ENCODE data around the gene ZFP64.

DNA sequence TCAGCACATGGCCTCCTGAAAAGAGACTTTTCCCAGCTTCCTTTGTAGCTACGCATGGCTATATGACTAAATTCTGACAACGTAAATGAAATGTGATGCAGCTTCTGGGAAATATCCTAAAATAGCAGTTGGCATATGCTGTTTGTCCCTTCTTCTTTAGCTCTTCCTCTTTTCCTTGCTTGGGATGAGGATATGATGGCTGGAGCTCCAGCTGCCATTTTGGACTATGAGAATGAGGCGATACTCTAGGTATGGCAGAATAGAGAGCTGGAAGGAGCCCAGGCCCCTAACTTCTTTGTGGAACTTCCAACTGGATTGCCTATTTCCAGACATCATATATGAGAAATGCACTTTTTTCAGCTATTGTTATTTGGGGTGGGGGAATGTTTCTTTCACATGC, 5.3 kb upstream of the ZFP64 start:
- TF ChIP-seq TP53 (CRISPR knock-in tag; IDR thresholded peaks at IDR 0.05) (no peak), HOXA7 (CRISPR knock-in tag; IDR thresholded peaks at IDR 0.05) (no peak), CEBPB (IDR thresholded peaks at IDR 0.05) (no peak), KDM5A (IDR thresholded peaks at IDR 0.05) (no peak), FOXS1 (CRISPR knock-in tag; IDR thresholded peaks at IDR 0.05) (no peak), FOSL2 (IDR thresholded peaks at IDR 0.05) (no peak), FOSL2 (CRISPR knock-in tag; IDR thresholded peaks at IDR 0.05) (no peak), BHLHE40 (IDR thresholded peaks at IDR 0.05; ENCODE audit: low read depth, low read length) (no peak), JUN (IDR thresholded peaks at IDR 0.05) (no peak), POLR2A (IDR thresholded peaks at IDR 0.05; ENCODE audit: low read length) (no peak), RNF2 (IDR thresholded peaks at IDR 0.05; ENCODE audit: borderline replicate concordance, low read depth) (no peak)
- TF ChIP-seq, protein P1, sequence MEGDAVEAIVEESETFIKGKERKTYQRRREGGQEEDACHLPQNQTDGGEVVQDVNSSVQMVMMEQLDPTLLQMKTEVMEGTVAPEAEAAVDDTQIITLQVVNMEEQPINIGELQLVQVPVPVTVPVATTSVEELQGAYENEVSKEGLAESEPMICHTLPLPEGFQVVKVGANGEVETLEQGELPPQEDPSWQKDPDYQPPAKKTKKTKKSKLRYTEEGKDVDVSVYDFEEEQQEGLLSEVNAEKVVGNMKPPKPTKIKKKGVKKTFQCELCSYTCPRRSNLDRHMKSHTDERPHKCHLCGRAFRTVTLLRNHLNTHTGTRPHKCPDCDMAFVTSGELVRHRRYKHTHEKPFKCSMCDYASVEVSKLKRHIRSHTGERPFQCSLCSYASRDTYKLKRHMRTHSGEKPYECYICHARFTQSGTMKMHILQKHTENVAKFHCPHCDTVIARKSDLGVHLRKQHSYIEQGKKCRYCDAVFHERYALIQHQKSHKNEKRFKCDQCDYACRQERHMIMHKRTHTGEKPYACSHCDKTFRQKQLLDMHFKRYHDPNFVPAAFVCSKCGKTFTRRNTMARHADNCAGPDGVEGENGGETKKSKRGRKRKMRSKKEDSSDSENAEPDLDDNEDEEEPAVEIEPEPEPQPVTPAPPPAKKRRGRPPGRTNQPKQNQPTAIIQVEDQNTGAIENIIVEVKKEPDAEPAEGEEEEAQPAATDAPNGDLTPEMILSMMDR (IDR thresholded peaks at IDR 0.05): no peak
- TF ChIP-seq, protein P2, sequence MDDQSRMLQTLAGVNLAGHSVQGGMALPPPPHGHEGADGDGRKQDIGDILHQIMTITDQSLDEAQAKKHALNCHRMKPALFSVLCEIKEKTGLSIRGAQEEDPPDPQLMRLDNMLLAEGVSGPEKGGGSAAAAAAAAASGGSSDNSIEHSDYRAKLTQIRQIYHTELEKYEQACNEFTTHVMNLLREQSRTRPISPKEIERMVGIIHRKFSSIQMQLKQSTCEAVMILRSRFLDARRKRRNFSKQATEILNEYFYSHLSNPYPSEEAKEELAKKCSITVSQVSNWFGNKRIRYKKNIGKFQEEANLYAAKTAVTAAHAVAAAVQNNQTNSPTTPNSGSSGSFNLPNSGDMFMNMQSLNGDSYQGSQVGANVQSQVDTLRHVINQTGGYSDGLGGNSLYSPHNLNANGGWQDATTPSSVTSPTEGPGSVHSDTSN (IDR thresholded peaks at IDR 0.05): no peak

Measured in A549 (cell line).